Left lung (tissue), 10 donors: ENCODE measurements around the gene CACNA1C. TPM values are rescaled to one million over a fixed set of nuclear protein-coding genes. Genes with fewer than 3 reads are reported as not detected.

Experiments
- ATAC-seq: fragments of 200-7000 bp; cut with Tn5 transposase; one replicate; pipeline ENCODE4 v1.9.1; 2020; ENCODE audit warnings: moderate library complexity
- DNase-seq, 4 donors: peaks; one replicate each; pipeline ENCODE4 v3.0.0-alpha.2; 2013 to 2020
- H3K27ac ChIP-seq, 2 donors: fragments of 200-600 bp; sonication (generic) in 1 of 2; one replicate each; pipeline versions ENCODE4 v1.5.0 to v1.8.0; 2020 to 2021
- H3K27me3 ChIP-seq, 2 donors: fragments of 200-600 bp; sonication (generic) in 1 of 2; one replicate each; pipeline versions ENCODE4 v1.5.0 to v1.8.0; 2020 to 2021
- H3K36me3 ChIP-seq, 2 donors: fragments of 200-600 bp; sonication (generic) in 1 of 2; one replicate each; pipeline versions ENCODE4 v1.5.0 to v1.8.0; 2020 to 2021
- H3K4me1 ChIP-seq, 2 donors: fragments of 200-600 bp; one replicate each; pipeline ENCODE4 v1.8.0; 2021
- H3K4me3 ChIP-seq, 2 donors: fragments of 200-600 bp; sonication (generic) in 1 of 2; one replicate each; pipeline versions ENCODE4 v1.5.0 to v1.8.0; 2020 to 2021; ENCODE audit warnings: mild to moderate bottlenecking in 1 of 2
- H3K9me3 ChIP-seq, 2 donors: fragments of 200-600 bp; sonication (generic) in 1 of 2; one replicate each; pipeline versions ENCODE4 v1.5.0 to v1.8.0; 2020 to 2021
- CTCF ChIP-seq, 2 donors: fragments of 200-600 bp; sonication (generic) in 1 of 2; IDR thresholded peaks; one replicate each; pipeline versions ENCODE4 v1.5.0 to v1.8.0; 2021; ENCODE audit warnings: antibody characterized with exemption in 2 of 2
- intact Hi-C, 2 donors: fragments of 100-400 bp; cut with DNase I; formaldehyde crosslinking; loops; one replicate each; pipeline versions ENCODE4 v1.11.2 to v1.14.2; 2022
- polyA plus RNA-seq, 6 donors: library from polyadenylated mRNA; unstranded; fragments of 120-200 nt; gene quantifications; one replicate each; pipeline ENCODE4 v1.2.1, GENCODE V29; 2013; ENCODE audit not compliant: insufficient read length in 6 of 6
- total RNA-seq, 2 donors: library from RNA; stranded (reverse); fragmentation: NEBNext Ultra II Directional; extraction: Animal tissue kit (Norgen Biotek cat#: 25700); gene quantifications; one replicate each; pipeline ENCODE4 v1.2.1, GENCODE V29; 2021
- donor health status: DM: no; HTN: yes; CAD: no.
- donor health status: DM: no; HTN: no; CAD: no.

CACNA1C gene
- total and polyA plus RNA-seq, 8 donors = 11.9 to 21.9 (median 14.2) TPM

DNA sequence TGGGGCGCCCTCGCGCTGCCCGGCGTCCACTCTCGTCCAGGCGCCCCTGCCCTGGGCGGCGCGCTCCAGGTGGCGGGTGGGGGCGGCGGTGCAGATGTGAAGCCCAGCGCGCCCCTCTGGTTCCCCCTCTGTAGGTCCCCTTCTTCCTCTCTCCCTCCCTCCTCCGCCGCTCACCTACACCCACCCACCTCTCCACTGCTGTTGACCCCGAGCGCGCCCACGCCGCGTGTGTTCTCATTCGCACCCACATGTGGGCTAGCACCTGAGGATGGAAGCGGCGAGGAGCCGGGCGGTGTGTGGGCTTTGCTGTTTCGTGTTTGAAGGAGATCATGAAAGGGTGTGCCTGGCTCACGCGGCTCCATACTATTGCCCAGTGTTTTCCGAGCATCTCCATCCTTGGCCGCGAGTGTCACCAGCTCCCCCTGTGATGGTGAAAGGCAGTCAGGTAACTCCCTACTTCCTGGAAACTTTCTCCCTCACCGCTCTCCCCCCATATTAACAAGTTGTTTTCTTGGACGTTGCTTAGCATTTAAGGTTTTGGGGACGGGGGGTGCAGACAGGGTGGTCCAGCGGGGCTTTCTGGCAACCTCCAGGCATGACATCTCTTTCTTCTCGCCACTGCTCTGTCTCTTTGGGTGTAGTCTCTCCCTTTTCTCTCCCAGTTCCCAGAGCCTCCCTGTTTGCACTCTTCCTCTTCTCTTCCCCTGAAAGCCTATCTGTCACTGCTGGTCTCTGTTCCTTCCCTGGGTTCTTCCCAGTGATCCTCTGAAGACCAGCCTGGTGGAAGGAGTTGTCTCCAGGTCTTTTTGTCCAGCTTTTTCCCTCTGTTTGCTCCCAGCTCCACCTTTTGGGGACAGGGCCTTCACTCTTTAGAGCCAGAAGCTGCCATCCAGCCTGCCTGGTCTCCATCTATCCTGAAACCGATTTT is 1.6 kb downstream of the CACNA1C start:
- Histone ChIP-seq H3K27ac (peak overlapping the region; percentile 33), H3K4me1 (peaks cover 0 to 15% of the 10 kb centered on the region in 2 donors), H3K4me3 (peak overlapping the region; percentile 29 to 41), H3K36me3 (no peaks in the 10 kb centered on the region), H3K27me3 (peaks cover 28 to 82% of the 10 kb centered on the region in 2 donors), H3K9me3 (no peaks in the 10 kb centered on the region)
- TF ChIP-seq CTCF (IDR thresholded peaks at IDR 0.05) = no peak
- peak in 2 of 4 donors; percentile 11 to 59 for DNase-seq
- intact Hi-C loops = loop anchor here in 1 of 2 donors (10.0 kb wide), 1 partner anchor 230 kb away; no protein-coding TSS in a partner anchor
- ATAC-seq = no peak

DNA sequence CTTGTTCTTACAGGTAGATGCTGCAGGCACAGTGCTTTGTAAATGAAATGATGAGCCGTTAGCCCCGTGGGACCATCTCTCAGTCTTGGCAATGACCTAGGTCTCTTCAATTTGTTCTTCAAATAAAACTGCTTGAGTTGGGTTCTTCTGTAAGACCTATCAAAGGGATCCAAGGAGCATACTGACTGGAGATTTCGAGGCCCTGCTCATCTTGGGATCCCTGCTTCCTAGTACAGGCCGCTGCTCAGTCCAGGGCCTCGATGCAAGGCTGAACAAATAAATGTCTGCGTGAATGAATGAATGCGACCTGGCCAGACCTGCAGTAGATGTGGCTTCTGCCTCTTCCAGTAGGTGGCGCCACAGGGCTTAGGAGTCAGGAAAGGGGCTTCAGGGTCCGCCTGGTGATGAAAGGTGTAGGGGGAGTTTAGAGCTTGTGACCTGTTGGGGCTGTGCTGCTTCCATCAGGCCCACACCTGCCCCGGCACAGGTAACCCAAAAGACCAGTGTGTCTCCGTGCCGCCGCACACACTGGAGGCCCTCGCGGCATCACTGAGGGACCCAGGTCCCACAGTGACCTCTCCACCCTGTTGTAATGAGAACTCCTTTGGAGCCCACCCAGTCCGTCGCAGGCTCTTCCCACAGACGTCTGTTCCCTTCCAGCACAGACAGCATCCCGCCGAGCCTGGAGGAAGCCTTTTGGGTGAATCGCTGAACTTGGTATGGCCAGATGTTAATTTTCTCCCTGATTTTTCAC is 4.4 kb downstream of the CACNA1C start:
- Histone ChIP-seq H3K27me3 (peaks cover 19 to 53% of the 10 kb centered on the region in 2 donors), H3K4me3 (no peak overlapping the region), H3K36me3 (no peaks in the 10 kb centered on the region), H3K4me1 (peaks cover 0 to 11% of the 10 kb centered on the region in 2 donors), H3K27ac (no peak overlapping the region), H3K9me3 (no peaks in the 10 kb centered on the region)
- DNase-seq = peak in 2 of 4 donors; percentile 51 to 53
- peak; percentile 43 to 50 for TF ChIP-seq CTCF (IDR thresholded peaks at IDR 0.05)
- peak; percentile 51 for ATAC-seq
- intact Hi-C loops = loop anchor here in 1 of 2 donors (10.0 kb wide), 1 partner anchor 228 kb away; no protein-coding TSS in a partner anchor

DNA sequence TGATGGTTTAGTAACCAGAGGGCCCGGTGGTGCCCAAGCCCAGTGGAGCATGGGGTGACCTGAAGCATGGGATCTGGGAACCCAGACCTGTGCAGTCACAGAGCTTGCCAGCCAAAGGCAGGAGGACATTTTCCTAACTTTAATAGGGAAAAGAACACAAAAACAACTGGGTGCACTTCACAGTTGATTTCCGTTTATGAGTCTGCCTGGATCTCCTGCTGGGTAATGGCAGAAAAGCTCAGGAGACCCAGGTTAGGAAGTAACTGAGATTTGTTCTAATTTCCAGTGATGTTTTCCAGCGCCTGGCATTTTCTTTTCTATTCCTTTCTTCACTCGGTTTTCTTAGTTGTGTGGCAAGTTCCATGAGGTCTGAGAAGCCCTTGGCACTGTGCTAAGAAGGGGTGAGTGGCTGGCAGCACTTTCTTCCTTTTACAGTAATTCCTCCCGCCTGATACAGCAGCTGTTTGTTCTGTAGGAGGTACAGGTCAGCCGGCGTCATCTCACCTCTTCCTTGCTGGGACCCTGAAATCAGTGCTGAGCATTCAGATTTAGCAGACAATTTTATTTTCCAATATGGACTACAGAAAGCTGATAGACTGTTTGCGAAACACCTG is 5.1 kb downstream of the CACNA1C start:
- H3K4me3 ChIP-seq = no peak overlapping the region
- no peaks in the 10 kb centered on the region for H3K36me3 ChIP-seq
- H3K4me1 ChIP-seq = peaks cover 0 to 9% of the 10 kb centered on the region in 2 donors
- no peak for DNase-seq
- H3K27ac ChIP-seq = no peak overlapping the region
- peaks cover 19 to 50% of the 10 kb centered on the region in 2 donors for H3K27me3 ChIP-seq
- H3K9me3 ChIP-seq = no peaks in the 10 kb centered on the region
- no peak for TF ChIP-seq CTCF (IDR thresholded peaks at IDR 0.05)
- intact Hi-C loops = loop anchor here in 1 of 2 donors (10.0 kb wide), 1 partner anchor 227 kb away; no protein-coding TSS in a partner anchor
- ATAC-seq = no peak

GRCh38 chr12:2058837-2059236 is 6.0 kb downstream of the CACNA1C start:
- TF ChIP-seq CTCF (IDR thresholded peaks at IDR 0.05) = no peak
- H3K27ac ChIP-seq = no peak overlapping the region
- peaks cover 0 to 2% of the 10 kb centered on the region in 2 donors for H3K4me1 ChIP-seq
- no peaks in the 10 kb centered on the region for H3K9me3 ChIP-seq
- no peak overlapping the region for H3K4me3 ChIP-seq
- no peak for ATAC-seq
- peaks cover 19 to 40% of the 10 kb centered on the region in 2 donors for H3K27me3 ChIP-seq
- H3K36me3 ChIP-seq = no peaks in the 10 kb centered on the region
- intact Hi-C loops = loop anchor here in 1 of 2 donors (10.0 kb wide), 1 partner anchor 226 kb away; no protein-coding TSS in a partner anchor
- no peak for DNase-seq
